ENCODE results near the gene DNAJC11. TPM values are rescaled to one million over a fixed set of nuclear protein-coding genes. Genes with fewer than 3 reads are reported as not detected.
"Not testable (repeated sequence)": the region's sequence is repeated elsewhere in the genome, so short reads cannot be mapped to it uniquely, and the experiment has no call there.

Gene DNAJC11
- total RNA-seq, 1 donor from 2014 or later = 74.1 TPM

GRCh38 chr1:6602669-6603237, 98.9 kb downstream of the DNAJC11 start, which contains the start of gene KLHL21:
TSS of gene KLHL21 (minus strand) at chr1:6602869. CDS start at chr1:6602817, 52 bp downstream.
- Mint-ChIP-seq H3K4me1 (ENCODE audit: low read depth, unreplicated experiment) (peaks cover 22% of the 10 kb centered on the region), H3K27me3 (ENCODE audit: unreplicated experiment) (peaks cover 9% of the 10 kb centered on the region), H3K9me3 (ENCODE audit: unreplicated experiment) (peaks cover 13% of the 10 kb centered on the region), H3K27ac (ENCODE audit: unreplicated experiment) (peak within 1 kb of the TSS; percentile 75), H3K36me3 (ENCODE audit: unreplicated experiment) (no peaks in the 10 kb centered on the region), H3K4me3 (ENCODE audit: unreplicated experiment) (peak within 1 kb of the TSS; percentile 94)
- DNase-seq = peak; percentile 76
- no peak for TF ChIP-seq CTCF (IDR thresholded peaks at IDR 0.05; ENCODE audit: partially characterized antibody, unreplicated experiment)

- H3K27ac Mint-ChIP-seq (ENCODE audit: unreplicated experiment) = peak overlapping the region; percentile 62
- no peaks in the 10 kb centered on the region for H3K36me3 Mint-ChIP-seq (ENCODE audit: unreplicated experiment)
- peak overlapping the region; percentile 94 for H3K4me3 Mint-ChIP-seq (ENCODE audit: unreplicated experiment)
- peaks cover 9% of the 10 kb centered on the region for H3K27me3 Mint-ChIP-seq (ENCODE audit: unreplicated experiment)
- H3K4me1 Mint-ChIP-seq (ENCODE audit: low read depth, unreplicated experiment) = peaks cover 22% of the 10 kb centered on the region
- peaks cover 13% of the 10 kb centered on the region for H3K9me3 Mint-ChIP-seq (ENCODE audit: unreplicated experiment)
- DNase-seq = no peak
- no peak for TF ChIP-seq CTCF (IDR thresholded peaks at IDR 0.05; ENCODE audit: partially characterized antibody, unreplicated experiment)
Observed at GRCh38 chr1:6601923-6602668, 99.5 kb downstream of the DNAJC11 start.

- Mint-ChIP-seq H3K27me3 (ENCODE audit: unreplicated experiment) (peaks cover 9% of the 10 kb centered on the region), H3K4me3 (ENCODE audit: unreplicated experiment) (peak overlapping the region; percentile 94), H3K27ac (ENCODE audit: unreplicated experiment) (peak overlapping the region; percentile 88), H3K4me1 (ENCODE audit: low read depth, unreplicated experiment) (peaks cover 22% of the 10 kb centered on the region), H3K9me3 (ENCODE audit: unreplicated experiment) (peaks cover 13% of the 10 kb centered on the region), H3K36me3 (ENCODE audit: unreplicated experiment) (no peaks in the 10 kb centered on the region)
- DNase-seq = no peak
- TF ChIP-seq CTCF (IDR thresholded peaks at IDR 0.05; ENCODE audit: partially characterized antibody, unreplicated experiment) = no peak
Observed at GRCh38 chr1:6601049-6601922, 100.3 kb downstream of the DNAJC11 start.

- H3K27ac Mint-ChIP-seq (ENCODE audit: unreplicated experiment) = peak overlapping the region; percentile 88
- DNase-seq = no peak
- TF ChIP-seq CTCF (IDR thresholded peaks at IDR 0.05; ENCODE audit: partially characterized antibody, unreplicated experiment) = no peak
- H3K4me3 Mint-ChIP-seq (ENCODE audit: unreplicated experiment) = peak overlapping the region; percentile 94
- peaks cover 9% of the 10 kb centered on the region for H3K27me3 Mint-ChIP-seq (ENCODE audit: unreplicated experiment)
- peaks cover 13% of the 10 kb centered on the region for H3K9me3 Mint-ChIP-seq (ENCODE audit: unreplicated experiment)
- no peaks in the 10 kb centered on the region for H3K36me3 Mint-ChIP-seq (ENCODE audit: unreplicated experiment)
- peaks cover 22% of the 10 kb centered on the region for H3K4me1 Mint-ChIP-seq (ENCODE audit: low read depth, unreplicated experiment)
Observed at GRCh38 chr1:6600410-6601048, 101.1 kb downstream of the DNAJC11 start.

GRCh38 chr1:6599991-6600390, 101.6 kb downstream of the DNAJC11 start:
- DNase-seq; H3K36me3 Mint-ChIP-seq (ENCODE audit: unreplicated experiment); H3K27me3 Mint-ChIP-seq (ENCODE audit: unreplicated experiment); H3K27ac Mint-ChIP-seq (ENCODE audit: unreplicated experiment): not testable (repeated sequence)
- peaks cover 22% of the 10 kb centered on the region for H3K4me1 Mint-ChIP-seq (ENCODE audit: low read depth, unreplicated experiment)
- H3K4me3 Mint-ChIP-seq (ENCODE audit: unreplicated experiment) = peak overlapping the region; percentile 94
- H3K9me3 Mint-ChIP-seq (ENCODE audit: unreplicated experiment) = peaks cover 13% of the 10 kb centered on the region
